Measurements from ENCODE around the gene PSEN2. TPM values are rescaled to one million over a fixed set of nuclear protein-coding genes. Genes with fewer than 3 reads are reported as not detected.

The PSEN2 gene
- total and polyA plus RNA-seq, 9 of the 15 experiments (the other 6 are each of a cell fraction or from before 2014, with no cell fraction given): 2.3 to 21.5 (median 13.7) TPM

DNA sequence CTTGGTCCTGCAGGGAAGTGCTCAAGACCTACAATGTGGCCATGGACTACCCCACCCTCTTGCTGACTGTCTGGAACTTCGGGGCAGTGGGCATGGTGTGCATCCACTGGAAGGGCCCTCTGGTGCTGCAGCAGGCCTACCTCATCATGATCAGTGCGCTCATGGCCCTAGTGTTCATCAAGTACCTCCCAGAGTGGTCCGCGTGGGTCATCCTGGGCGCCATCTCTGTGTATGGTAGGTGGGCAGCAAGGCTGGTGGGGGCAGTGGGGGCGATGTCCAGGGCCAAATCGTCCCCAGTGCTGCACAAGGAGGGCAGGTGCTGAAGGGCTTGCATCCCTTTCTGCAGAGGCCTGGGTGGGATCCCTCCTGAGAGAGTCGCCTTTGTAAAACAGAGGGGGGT is 18.4 kb downstream of the PSEN2 start:
- FAIRE-seq (no peak), ATAC-seq (no peak), DNase-seq (ENCODE audit: extremely low read depth in 1 of 4, low spot score in 3 of 4) (no peak)
- H3K9ac ChIP-seq (ENCODE audit: insufficient read depth in 1 of 2, low read depth in 2 of 2, low read length in 2 of 2): no peak overlapping the region
- intact Hi-C loops (cut with micrococcal nuclease) (no loop called here), in situ Hi-C loops (cut with MboI) (no loop called here)
- ChIA-PET POLR2A (interaction anchor here (2.4 kb wide), 1 partner anchor 9 kb away, joined by 11 read pairs; no protein-coding TSS in a partner anchor), CTCF (ENCODE audit: low intra/inter-chr PET ratio) (no interaction called here)
- no peaks in the 10 kb centered on the region for H4K20me1 ChIP-seq (replicated peaks; ENCODE audit: control insufficient read depth, insufficient read depth, low read length)
- WGBS (ENCODE audit: insufficient coverage, low coverage, missing lambda C conversion rate): 84% methylated on average over 8 of the region's 8 CpGs
- H3K9me3 ChIP-seq (replicated peaks; ENCODE audit: control insufficient read depth, insufficient read depth, low read depth, low read length): no peaks in the 10 kb centered on the region
- H3K9me1 ChIP-seq (ENCODE audit: control insufficient read depth, insufficient read depth, low read length): peaks cover 7% of the 10 kb centered on the region
- no peak for TF ChIP-seq NCOA2 (IDR thresholded peaks at IDR 0.05; ENCODE audit: partially characterized antibody in 2 of 2)
- TF ChIP-seq HNRNPL (IDR thresholded peaks at IDR 0.05; ENCODE audit: low read depth, low read length): no peak
- TF ChIP-seq SOX6 (IDR thresholded peaks at IDR 0.05): no peak
- no peak for TF ChIP-seq ZNF232 (CRISPR knock-in tag; IDR thresholded peaks at IDR 0.05)
- TF ChIP-seq E2F3 (CRISPR knock-in tag; IDR thresholded peaks at IDR 0.05): no peak
- TF ChIP-seq ZEB2 (IDR thresholded peaks at IDR 0.05): no peak
- no peak for TF ChIP-seq LEF1 (IDR thresholded peaks at IDR 0.05)
- no peak for TF ChIP-seq C11orf30 (IDR thresholded peaks at IDR 0.05; ENCODE audit: low read depth)
- TF ChIP-seq PHB2 (IDR thresholded peaks at IDR 0.05; ENCODE audit: low read depth): no peak
- no peak for TF ChIP-seq ZNF57 (CRISPR knock-in tag; IDR thresholded peaks at IDR 0.05)
- TF ChIP-seq, protein P1, sequence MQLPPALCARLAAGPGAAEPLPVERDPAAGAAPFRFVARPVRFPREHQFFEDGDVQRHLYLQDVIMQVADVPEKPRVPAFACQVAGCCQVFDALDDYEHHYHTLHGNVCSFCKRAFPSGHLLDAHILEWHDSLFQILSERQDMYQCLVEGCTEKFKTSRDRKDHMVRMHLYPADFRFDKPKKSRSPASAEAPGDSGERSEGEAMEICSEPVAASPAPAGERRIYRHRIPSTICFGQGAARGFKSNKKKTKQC (CRISPR knock-in tag; IDR thresholded peaks at IDR 0.05): no peak
- TF ChIP-seq, protein P2, sequence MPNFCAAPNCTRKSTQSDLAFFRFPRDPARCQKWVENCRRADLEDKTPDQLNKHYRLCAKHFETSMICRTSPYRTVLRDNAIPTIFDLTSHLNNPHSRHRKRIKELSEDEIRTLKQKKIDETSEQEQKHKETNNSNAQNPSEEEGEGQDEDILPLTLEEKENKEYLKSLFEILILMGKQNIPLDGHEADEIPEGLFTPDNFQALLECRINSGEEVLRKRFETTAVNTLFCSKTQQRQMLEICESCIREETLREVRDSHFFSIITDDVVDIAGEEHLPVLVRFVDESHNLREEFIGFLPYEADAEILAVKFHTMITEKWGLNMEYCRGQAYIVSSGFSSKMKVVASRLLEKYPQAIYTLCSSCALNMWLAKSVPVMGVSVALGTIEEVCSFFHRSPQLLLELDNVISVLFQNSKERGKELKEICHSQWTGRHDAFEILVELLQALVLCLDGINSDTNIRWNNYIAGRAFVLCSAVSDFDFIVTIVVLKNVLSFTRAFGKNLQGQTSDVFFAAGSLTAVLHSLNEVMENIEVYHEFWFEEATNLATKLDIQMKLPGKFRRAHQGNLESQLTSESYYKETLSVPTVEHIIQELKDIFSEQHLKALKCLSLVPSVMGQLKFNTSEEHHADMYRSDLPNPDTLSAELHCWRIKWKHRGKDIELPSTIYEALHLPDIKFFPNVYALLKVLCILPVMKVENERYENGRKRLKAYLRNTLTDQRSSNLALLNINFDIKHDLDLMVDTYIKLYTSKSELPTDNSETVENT (CRISPR knock-in tag; IDR thresholded peaks at IDR 0.05): no peak
- no peak for TF ChIP-seq KAT8 (IDR thresholded peaks at IDR 0.05; ENCODE audit: low read depth)
- no peak for TF ChIP-seq NBN (IDR thresholded peaks at IDR 0.05; ENCODE audit: low read depth)
- TF ChIP-seq, protein P3, sequence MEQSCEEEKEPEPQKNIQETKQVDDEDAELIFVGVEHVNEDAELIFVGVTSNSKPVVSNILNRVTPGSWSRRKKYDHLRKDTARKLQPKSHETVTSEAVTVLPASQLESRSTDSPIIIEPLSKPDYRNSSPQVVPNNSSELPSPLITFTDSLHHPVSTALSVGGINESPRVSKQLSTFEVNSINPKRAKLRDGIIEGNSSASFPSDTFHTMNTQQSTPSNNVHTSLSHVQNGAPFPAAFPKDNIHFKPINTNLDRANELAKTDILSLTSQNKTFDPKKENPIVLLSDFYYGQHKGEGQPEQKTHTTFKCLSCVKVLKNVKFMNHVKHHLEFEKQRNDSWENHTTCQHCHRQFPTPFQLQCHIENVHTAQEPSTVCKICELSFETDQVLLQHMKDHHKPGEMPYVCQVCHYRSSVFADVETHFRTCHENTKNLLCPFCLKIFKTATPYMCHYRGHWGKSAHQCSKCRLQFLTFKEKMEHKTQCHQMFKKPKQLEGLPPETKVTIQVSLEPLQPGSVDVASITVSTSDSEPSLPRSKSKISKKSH (CRISPR knock-in tag; IDR thresholded peaks at IDR 0.05): no peak
- TF ChIP-seq, protein P4, sequence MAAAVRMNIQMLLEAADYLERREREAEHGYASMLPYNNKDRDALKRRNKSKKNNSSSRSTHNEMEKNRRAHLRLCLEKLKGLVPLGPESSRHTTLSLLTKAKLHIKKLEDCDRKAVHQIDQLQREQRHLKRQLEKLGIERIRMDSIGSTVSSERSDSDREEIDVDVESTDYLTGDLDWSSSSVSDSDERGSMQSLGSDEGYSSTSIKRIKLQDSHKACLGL (CRISPR knock-in tag; IDR thresholded peaks at IDR 0.05; ENCODE audit: borderline replicate concordance, poor library complexity, severe bottlenecking): no peak
- no TSS peak for BruUV-seq (replicated peaks)
- H3K36me3 ChIP-seq (ENCODE audit: control insufficient read depth, insufficient read depth, low read length): peaks cover 28% of the 10 kb centered on the region; the same call in 2 of the 3 replicates
- no peak overlapping the region for H3K4me3 ChIP-seq
- no peak overlapping the region for H3K4me2 ChIP-seq (ENCODE audit: insufficient read depth, low read length)
- H3K27ac ChIP-seq (ENCODE audit: extremely low read depth, low read depth, low read length): no peak overlapping the region
- no peaks in the 10 kb centered on the region for H3K4me1 ChIP-seq (replicated peaks in 1 of 2; ENCODE audit: control insufficient read depth in 2 of 2, insufficient read depth in 2 of 2, low read length in 2 of 2)
- H3K27me3 ChIP-seq (ENCODE audit: control insufficient read depth in 2 of 2, insufficient read depth in 2 of 2, low read length in 2 of 2): no peaks in the 10 kb centered on the region
- no peaks in the 10 kb centered on the region for H3K79me2 ChIP-seq (ENCODE audit: control insufficient read depth, insufficient read depth, low read length)
- no peak overlapping the region for H2AFZ ChIP-seq (ENCODE audit: low read depth, low read length)
